Muscle layer of colon (tissue), 2 donors: Measurements from ENCODE around the gene CHID1.

Experiments
- H3K27ac ChIP-seq: one replicate; pipeline ENCODE4 v1.7.0; 2013; ENCODE audit warnings: low read depth, mild to moderate bottlenecking, low read length, moderate library complexity
- H3K27me3 ChIP-seq, 2 donors: one replicate each; pipeline ENCODE4 v1.7.0; 2013; ENCODE audit warnings: low read length in 2 of 2, mild to moderate bottlenecking in 2 of 2; ENCODE audit not compliant: insufficient read depth in 2 of 2, control insufficient read depth in 1 of 2
- H3K36me3 ChIP-seq: one replicate; pipeline ENCODE4 v1.7.0; 2013; ENCODE audit warnings: mild to moderate bottlenecking, low read length; ENCODE audit not compliant: insufficient read depth
- H3K4me1 ChIP-seq: one replicate; pipeline ENCODE4 v1.7.0; 2013; ENCODE audit warnings: mild to moderate bottlenecking, low read length; ENCODE audit not compliant: insufficient read depth
- H3K4me3 ChIP-seq, 2 donors: one replicate each; pipeline ENCODE4 v1.7.0; 2013; ENCODE audit warnings: low read length in 2 of 2, low read depth in 1 of 2, mild to moderate bottlenecking in 1 of 2, moderate library complexity in 1 of 2
- H3K9ac ChIP-seq: one replicate; pipeline ENCODE4 v1.7.0; 2013; ENCODE audit warnings: low read length
- H3K9me3 ChIP-seq: one replicate; pipeline ENCODE4 v1.7.0; 2013; ENCODE audit warnings: mild to moderate bottlenecking, low read length
- donor health status: abdominal sarcoma.
- donor health status: Adenocarcinoma of cecum.

The CHID1 gene

GRCh38 chr11:877565-877964 lies 33.0 kb downstream of the CHID1 start:
- Histone ChIP-seq H3K36me3 (no peaks in the 10 kb centered on the region), H3K4me3 (no peak overlapping the region), H3K9me3 (no peaks in the 10 kb centered on the region), H3K27ac (no peak overlapping the region), H3K9ac (no peak overlapping the region), H3K4me1 (peaks cover 4% of the 10 kb centered on the region), H3K27me3 (no peaks in the 10 kb centered on the region)

- H3K9me3 ChIP-seq, result no peaks in the 10 kb centered on the region
- H3K27ac ChIP-seq, result no peak overlapping the region
- no peaks in the 10 kb centered on the region for H3K27me3 ChIP-seq
- H3K36me3 ChIP-seq, result no peaks in the 10 kb centered on the region
- H3K4me3 ChIP-seq, result no peak overlapping the region
- peaks cover 4% of the 10 kb centered on the region for H3K4me1 ChIP-seq
- no peak overlapping the region for H3K9ac ChIP-seq
Measured at GRCh38 chr11:876545-876944, 34.1 kb downstream of the CHID1 start.

- Histone ChIP-seq H3K27me3 (no peaks in the 10 kb centered on the region), H3K36me3 (no peaks in the 10 kb centered on the region), H3K4me3 (no peak overlapping the region), H3K9ac (no peak overlapping the region), H3K4me1 (peaks cover 4% of the 10 kb centered on the region), H3K9me3 (no peaks in the 10 kb centered on the region), H3K27ac (no peak overlapping the region)
Measured at GRCh38 chr11:875769-876301, 34.8 kb downstream of the CHID1 start.

GRCh38 chr11:875203-875602 lies 35.4 kb downstream of the CHID1 start:
- Histone ChIP-seq H3K9ac (no peak overlapping the region), H3K4me1 (peaks cover 4% of the 10 kb centered on the region), H3K27ac (no peak overlapping the region), H3K27me3 (no peaks in the 10 kb centered on the region), H3K36me3 (no peaks in the 10 kb centered on the region), H3K9me3 (no peaks in the 10 kb centered on the region), H3K4me3 (no peak overlapping the region)

- Histone ChIP-seq H3K4me3 (no peak overlapping the region), H3K27ac (no peak overlapping the region), H3K9me3 (no peaks in the 10 kb centered on the region), H3K27me3 (no peaks in the 10 kb centered on the region), H3K4me1 (peaks cover 4% of the 10 kb centered on the region), H3K36me3 (peaks cover under 1% of the 10 kb centered on the region), H3K9ac (no peak overlapping the region)
Measured at GRCh38 chr11:873706-874105, 36.9 kb downstream of the CHID1 start.

GRCh38 chr11:872799-873198 lies 37.8 kb downstream of the CHID1 start:
- Histone ChIP-seq H3K4me1 (peaks cover 4% of the 10 kb centered on the region), H3K4me3 (no peak overlapping the region), H3K9ac (no peak overlapping the region), H3K9me3 (no peaks in the 10 kb centered on the region), H3K27ac (no peak overlapping the region), H3K36me3 (peaks cover 7% of the 10 kb centered on the region), H3K27me3 (no peaks in the 10 kb centered on the region)

- peaks cover 4% of the 10 kb centered on the region for H3K4me1 ChIP-seq
- H3K27me3 ChIP-seq, result no peaks in the 10 kb centered on the region
- H3K27ac ChIP-seq, result no peak overlapping the region
- H3K9ac ChIP-seq, result no peak overlapping the region
- H3K9me3 ChIP-seq, result no peaks in the 10 kb centered on the region
- H3K4me3 ChIP-seq, result no peak overlapping the region
- H3K36me3 ChIP-seq, result peaks cover 7% of the 10 kb centered on the region
Measured at GRCh38 chr11:871472-871871, 39.1 kb downstream of the CHID1 start.

- no peak overlapping the region for H3K27ac ChIP-seq
- no peaks in the 10 kb centered on the region for H3K9me3 ChIP-seq
- H3K27me3 ChIP-seq, result no peaks in the 10 kb centered on the region
- no peaks in the 10 kb centered on the region for H3K4me1 ChIP-seq
- no peak overlapping the region for H3K9ac ChIP-seq
- H3K36me3 ChIP-seq, result peaks cover 7% of the 10 kb centered on the region
- H3K4me3 ChIP-seq, result no peak overlapping the region
Measured at GRCh38 chr11:870418-870817, 40.2 kb downstream of the CHID1 start.

- Histone ChIP-seq H3K36me3 (peaks cover 7% of the 10 kb centered on the region), H3K27me3 (no peaks in the 10 kb centered on the region), H3K9ac (no peak overlapping the region), H3K27ac (no peak overlapping the region), H3K4me1 (no peaks in the 10 kb centered on the region), H3K9me3 (no peaks in the 10 kb centered on the region), H3K4me3 (no peak overlapping the region)
Measured at GRCh38 chr11:870127-870413, 40.5 kb downstream of the CHID1 start.

- Histone ChIP-seq H3K4me3 (no peak overlapping the region), H3K27me3 (no peaks in the 10 kb centered on the region), H3K9me3 (no peaks in the 10 kb centered on the region), H3K9ac (no peak overlapping the region), H3K27ac (no peak overlapping the region), H3K4me1 (no peaks in the 10 kb centered on the region), H3K36me3 (peaks cover 7% of the 10 kb centered on the region)
Measured at GRCh38 chr11:869399-870126, 41.0 kb downstream of the CHID1 start.

- Histone ChIP-seq H3K4me1 (no peaks in the 10 kb centered on the region), H3K27me3 (no peaks in the 10 kb centered on the region), H3K9ac (no peak overlapping the region), H3K36me3 (peaks cover 7% of the 10 kb centered on the region), H3K9me3 (no peaks in the 10 kb centered on the region), H3K27ac (no peak overlapping the region), H3K4me3 (no peak overlapping the region)
Measured at GRCh38 chr11:868802-869201, 41.8 kb downstream of the CHID1 start.

- no peak overlapping the region for H3K9ac ChIP-seq
- H3K4me3 ChIP-seq, result no peak overlapping the region
- H3K36me3 ChIP-seq, result peaks cover 9% of the 10 kb centered on the region
- H3K4me1 ChIP-seq, result no peaks in the 10 kb centered on the region
- H3K27ac ChIP-seq, result no peak overlapping the region
- H3K9me3 ChIP-seq, result no peaks in the 10 kb centered on the region
- H3K27me3 ChIP-seq, result no peaks in the 10 kb centered on the region
Measured at GRCh38 chr11:868394-868793, 42.2 kb downstream of the CHID1 start.
